ENCODE data around the gene SYNM. TPM values are rescaled to one million over a fixed set of nuclear protein-coding genes. Genes with fewer than 3 reads are reported as not detected.

Gene SYNM
- total and polyA plus RNA-seq, 2 experiments from 2014 or later, result 0.18 to 0.97 TPM

DNA sequence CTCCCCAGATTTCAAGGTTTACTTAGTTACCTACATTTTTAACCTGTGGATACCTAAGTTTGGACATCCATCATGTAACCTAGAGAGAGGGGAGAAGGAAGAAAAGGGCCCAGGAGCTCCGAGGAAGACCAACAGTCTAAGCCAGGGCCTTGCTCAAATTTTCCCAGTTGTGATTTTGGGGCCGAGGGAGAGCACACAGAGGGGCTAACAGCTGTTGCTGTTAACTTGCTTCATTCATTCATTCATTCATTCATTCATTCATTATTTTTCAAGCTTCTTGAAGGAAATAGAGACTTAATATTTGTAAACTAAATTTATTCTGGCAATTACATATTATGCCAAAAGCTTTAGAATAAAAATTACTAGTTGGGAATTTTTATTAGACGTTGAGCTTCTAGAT lies 22.9 kb downstream of the SYNM start:
- no peak overlapping the region for H3K9ac ChIP-seq
- WGBS, 2 experiments (ENCODE audit: low coverage in 1 of 2, low lambda C conversion rate in 2 of 2, missing lambda C conversion rate in 2 of 2), result 85 to 87% methylated on average over 3 of the region's 3 CpGs
- in situ Hi-C loops (cut with MboI), result no loop called here
- H3K9me2 ChIP-seq (ENCODE audit: insufficient read depth), result no peaks in the 10 kb centered on the region
- H4K20me1 ChIP-seq (ENCODE audit: insufficient read depth), result no peaks in the 10 kb centered on the region
- no peak for DNase-seq
- H3K27me3 ChIP-seq (replicated peaks; ENCODE audit: insufficient read depth), result no peaks in the 10 kb centered on the region
- peaks cover 9% of the 10 kb centered on the region for H3F3A ChIP-seq (ENCODE audit: insufficient read depth)
- no peaks in the 10 kb centered on the region for H3K36me3 ChIP-seq (ENCODE audit: low read depth)
- no peak overlapping the region for H3K4me3 ChIP-seq
- TF ChIP-seq EZH2phosphoT487 (IDR thresholded peaks at IDR 0.05; ENCODE audit: insufficient read depth, low read depth) (no peak), EZH2 (IDR thresholded peaks at IDR 0.05; ENCODE audit: insufficient read depth, poor library complexity, severe bottlenecking) (no peak)
- no peaks in the 10 kb centered on the region for H3K9me3 ChIP-seq (ENCODE audit: low read depth)
- no peak overlapping the region for H3K27ac ChIP-seq
- H3K4me2 ChIP-seq (ENCODE audit: unreplicated experiment), result no peak overlapping the region
- no peak overlapping the region for H2AFZ ChIP-seq
- H3K4me1 ChIP-seq (ENCODE audit: insufficient read depth), result peaks cover 14% of the 10 kb centered on the region
- H3K79me2 ChIP-seq (ENCODE audit: insufficient read depth), result no peaks in the 10 kb centered on the region

DNA sequence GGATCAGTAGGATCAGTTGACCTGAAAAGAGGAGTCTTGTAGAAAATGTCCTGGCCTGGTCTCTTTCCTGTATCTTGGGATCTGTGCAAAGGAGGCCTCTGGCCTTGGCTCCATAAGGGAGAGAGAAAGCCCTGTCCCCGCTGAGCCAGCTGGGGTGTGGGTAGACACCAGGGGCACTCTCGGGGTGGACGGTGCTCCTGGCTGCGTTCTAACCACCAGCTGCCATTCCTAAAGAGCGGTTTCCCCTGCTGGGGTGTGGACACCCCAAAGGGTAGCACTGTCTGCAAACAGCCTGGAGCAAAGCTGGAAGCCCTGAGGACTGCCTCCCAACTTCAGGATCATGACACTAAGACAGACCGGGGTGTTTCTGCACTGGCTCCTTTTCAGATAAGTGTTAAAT lies 23.5 kb downstream of the SYNM start:
- Histone ChIP-seq H3K27me3 (replicated peaks; ENCODE audit: insufficient read depth) (no peaks in the 10 kb centered on the region), H4K20me1 (ENCODE audit: insufficient read depth) (no peaks in the 10 kb centered on the region), H2AFZ (no peak overlapping the region), H3K27ac (no peak overlapping the region), H3F3A (ENCODE audit: insufficient read depth) (peaks cover 9% of the 10 kb centered on the region), H3K4me3 (no peak overlapping the region), H3K36me3 (ENCODE audit: low read depth) (no peaks in the 10 kb centered on the region), H3K79me2 (ENCODE audit: insufficient read depth) (no peaks in the 10 kb centered on the region), H3K4me1 (ENCODE audit: insufficient read depth) (peaks cover 8% of the 10 kb centered on the region), H3K9me3 (ENCODE audit: low read depth) (no peaks in the 10 kb centered on the region), H3K4me2 (ENCODE audit: unreplicated experiment) (no peak overlapping the region), H3K9me2 (ENCODE audit: insufficient read depth) (no peaks in the 10 kb centered on the region), H3K9ac (no peak overlapping the region)
- 91 to 92% methylated on average over 6 of the region's 6 CpGs for WGBS, 2 experiments (ENCODE audit: low coverage in 1 of 2, low lambda C conversion rate in 2 of 2, missing lambda C conversion rate in 2 of 2)
- no peak for DNase-seq
- in situ Hi-C loops (cut with MboI), result no loop called here
- no peak for TF ChIP-seq EZH2phosphoT487 (IDR thresholded peaks at IDR 0.05; ENCODE audit: insufficient read depth, low read depth)
- TF ChIP-seq EZH2 (IDR thresholded peaks at IDR 0.05; ENCODE audit: insufficient read depth, poor library complexity, severe bottlenecking), result no peak

DNA sequence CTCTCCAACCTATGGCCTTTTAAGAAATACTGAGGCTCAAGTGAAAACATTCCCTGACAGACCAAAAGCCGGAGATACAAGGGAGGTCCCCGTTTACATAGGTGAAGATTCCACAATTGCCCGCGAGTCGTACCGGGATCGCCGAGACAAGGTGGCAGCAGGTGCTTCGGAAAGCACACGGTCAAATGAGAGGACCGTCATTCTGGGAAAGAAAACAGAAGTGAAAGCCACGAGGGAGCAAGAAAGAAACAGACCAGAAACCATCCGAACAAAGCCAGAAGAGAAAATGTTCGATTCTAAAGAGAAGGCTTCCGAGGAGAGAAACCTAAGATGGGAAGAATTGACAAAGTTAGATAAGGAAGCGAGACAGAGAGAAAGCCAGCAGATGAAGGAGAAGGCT lies 24.8 kb downstream of the SYNM start:
- Histone ChIP-seq H3K9ac (no peak overlapping the region), H4K20me1 (ENCODE audit: insufficient read depth) (no peaks in the 10 kb centered on the region), H3K9me2 (ENCODE audit: insufficient read depth) (no peaks in the 10 kb centered on the region), H3K27me3 (replicated peaks; ENCODE audit: insufficient read depth) (no peaks in the 10 kb centered on the region), H3K4me3 (no peak overlapping the region), H3F3A (ENCODE audit: insufficient read depth) (peaks cover 2% of the 10 kb centered on the region; the same call in 1 of the 2 replicates), H3K27ac (no peak overlapping the region), H3K79me2 (ENCODE audit: insufficient read depth) (no peaks in the 10 kb centered on the region), H3K4me2 (ENCODE audit: unreplicated experiment) (no peak overlapping the region), H3K9me3 (ENCODE audit: low read depth) (no peaks in the 10 kb centered on the region), H3K4me1 (ENCODE audit: insufficient read depth) (peaks cover under 1% of the 10 kb centered on the region), H3K36me3 (ENCODE audit: low read depth) (no peaks in the 10 kb centered on the region), H2AFZ (no peak overlapping the region)
- no peak for DNase-seq
- in situ Hi-C loops (cut with MboI), result no loop called here
- TF ChIP-seq EZH2phosphoT487 (IDR thresholded peaks at IDR 0.05; ENCODE audit: insufficient read depth, low read depth), result no peak
- no peak for TF ChIP-seq EZH2 (IDR thresholded peaks at IDR 0.05; ENCODE audit: insufficient read depth, poor library complexity, severe bottlenecking)
- WGBS, 2 experiments (ENCODE audit: low coverage in 1 of 2, low lambda C conversion rate in 2 of 2, missing lambda C conversion rate in 2 of 2), result 89 to 90% methylated on average over 16 of the region's 16 CpGs

DNA sequence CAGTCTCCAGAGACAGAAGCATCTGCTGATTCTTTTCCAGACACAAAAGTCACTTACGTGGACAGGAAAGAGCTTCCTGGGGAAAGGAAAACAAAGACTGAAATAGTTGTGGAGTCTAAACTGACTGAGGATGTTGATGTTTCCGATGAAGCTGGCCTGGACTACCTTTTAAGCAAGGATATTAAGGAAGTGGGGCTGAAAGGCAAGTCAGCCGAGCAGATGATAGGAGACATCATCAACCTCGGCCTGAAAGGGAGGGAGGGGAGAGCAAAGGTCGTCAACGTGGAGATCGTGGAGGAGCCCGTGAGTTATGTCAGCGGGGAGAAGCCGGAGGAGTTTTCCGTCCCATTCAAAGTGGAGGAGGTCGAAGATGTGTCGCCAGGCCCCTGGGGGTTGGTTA lies 25.4 kb downstream of the SYNM start:
- 90 to 93% methylated on average over 13 of the region's 13 CpGs for WGBS, 2 experiments (ENCODE audit: low coverage in 1 of 2, low lambda C conversion rate in 2 of 2, missing lambda C conversion rate in 2 of 2)
- Histone ChIP-seq H3F3A (ENCODE audit: insufficient read depth) (no peaks in the 10 kb centered on the region), H3K4me3 (no peak overlapping the region), H3K9me3 (ENCODE audit: low read depth) (no peaks in the 10 kb centered on the region), H3K4me1 (ENCODE audit: insufficient read depth) (no peaks in the 10 kb centered on the region), H4K20me1 (ENCODE audit: insufficient read depth) (no peaks in the 10 kb centered on the region), H3K9me2 (ENCODE audit: insufficient read depth) (no peaks in the 10 kb centered on the region), H3K9ac (no peak overlapping the region), H3K36me3 (ENCODE audit: low read depth) (no peaks in the 10 kb centered on the region), H3K79me2 (ENCODE audit: insufficient read depth) (no peaks in the 10 kb centered on the region), H3K4me2 (ENCODE audit: unreplicated experiment) (no peak overlapping the region), H3K27ac (no peak overlapping the region), H2AFZ (no peak overlapping the region), H3K27me3 (replicated peaks; ENCODE audit: insufficient read depth) (no peaks in the 10 kb centered on the region)
- no peak for DNase-seq
- no peak for TF ChIP-seq EZH2phosphoT487 (IDR thresholded peaks at IDR 0.05; ENCODE audit: insufficient read depth, low read depth)
- TF ChIP-seq EZH2 (IDR thresholded peaks at IDR 0.05; ENCODE audit: insufficient read depth, poor library complexity, severe bottlenecking), result no peak
- in situ Hi-C loops (cut with MboI), result no loop called here

Measured in GM23248 (cell line).